HG02642 (cell line): ENCODE results near the gene EFCAB8.

Source experiments
- ATAC-seq: cut with Tn5 transposase; IDR thresholded peaks from one replicate; pipeline ENCODE4 v1.9.1; 2021; ENCODE audit warnings: mild to moderate bottlenecking; ENCODE audit not compliant: unreplicated experiment, poor library complexity

The EFCAB8 gene

GRCh38 chr20:32980990-32981389 lies 122.3 kb downstream of the EFCAB8 start:
- ATAC-seq: no peak

GRCh38 chr20:32982617-32983458 lies 124.1 kb downstream of the EFCAB8 start:
- ATAC-seq: no peak

GRCh38 chr20:32983459-32984112 lies 124.9 kb downstream of the EFCAB8 start:
- no peak for ATAC-seq

- no peak for ATAC-seq
Measured at GRCh38 chr20:32984196-32984595, 125.5 kb downstream of the EFCAB8 start.

GRCh38 chr20:32984631-32985354 lies 126.1 kb downstream of the EFCAB8 start:
- ATAC-seq: no peak

GRCh38 chr20:32985596-32985995 lies 126.9 kb downstream of the EFCAB8 start:
- no peak for ATAC-seq

GRCh38 chr20:32986331-32986966 lies 127.7 kb downstream of the EFCAB8 start:
- no peak for ATAC-seq

- no peak for ATAC-seq
Measured at GRCh38 chr20:32987044-32987825, 128.5 kb downstream of the EFCAB8 start.

GRCh38 chr20:32988008-32988407 lies 129.3 kb downstream of the EFCAB8 start:
- ATAC-seq: no peak

GRCh38 chr20:32989507-32990283 lies 131.0 kb downstream of the EFCAB8 start:
- no peak for ATAC-seq

- no peak for ATAC-seq
Measured at GRCh38 chr20:32990426-32990825, 131.7 kb downstream of the EFCAB8 start.

- no peak for ATAC-seq
Measured at GRCh38 chr20:32991383-32991782, 132.7 kb downstream of the EFCAB8 start.

- no peak for ATAC-seq
Measured at GRCh38 chr20:32991792-32992641, 133.3 kb downstream of the EFCAB8 start.

- no peak for ATAC-seq
Measured at GRCh38 chr20:32993496-32994050, 134.8 kb downstream of the EFCAB8 start.

GRCh38 chr20:32995802-32996201 lies 137.1 kb downstream of the EFCAB8 start:
- ATAC-seq: no peak

GRCh38 chr20:32997431-32997830 lies 138.7 kb downstream of the EFCAB8 start:
- ATAC-seq: no peak

GRCh38 chr20:32999603-33000250 lies 141.0 kb downstream of the EFCAB8 start:
- no peak for ATAC-seq
